ENCODE measurements around the gene CCDC69. TPM values are rescaled to one million over a fixed set of nuclear protein-coding genes. Genes with fewer than 3 reads are reported as not detected.

Gene CCDC69
- total and polyA plus RNA-seq, 2 of the 8 experiments (the other 6 are each of a cell fraction or from before 2014, with no cell fraction given) = 8.4 to 10.8 TPM

DNA sequence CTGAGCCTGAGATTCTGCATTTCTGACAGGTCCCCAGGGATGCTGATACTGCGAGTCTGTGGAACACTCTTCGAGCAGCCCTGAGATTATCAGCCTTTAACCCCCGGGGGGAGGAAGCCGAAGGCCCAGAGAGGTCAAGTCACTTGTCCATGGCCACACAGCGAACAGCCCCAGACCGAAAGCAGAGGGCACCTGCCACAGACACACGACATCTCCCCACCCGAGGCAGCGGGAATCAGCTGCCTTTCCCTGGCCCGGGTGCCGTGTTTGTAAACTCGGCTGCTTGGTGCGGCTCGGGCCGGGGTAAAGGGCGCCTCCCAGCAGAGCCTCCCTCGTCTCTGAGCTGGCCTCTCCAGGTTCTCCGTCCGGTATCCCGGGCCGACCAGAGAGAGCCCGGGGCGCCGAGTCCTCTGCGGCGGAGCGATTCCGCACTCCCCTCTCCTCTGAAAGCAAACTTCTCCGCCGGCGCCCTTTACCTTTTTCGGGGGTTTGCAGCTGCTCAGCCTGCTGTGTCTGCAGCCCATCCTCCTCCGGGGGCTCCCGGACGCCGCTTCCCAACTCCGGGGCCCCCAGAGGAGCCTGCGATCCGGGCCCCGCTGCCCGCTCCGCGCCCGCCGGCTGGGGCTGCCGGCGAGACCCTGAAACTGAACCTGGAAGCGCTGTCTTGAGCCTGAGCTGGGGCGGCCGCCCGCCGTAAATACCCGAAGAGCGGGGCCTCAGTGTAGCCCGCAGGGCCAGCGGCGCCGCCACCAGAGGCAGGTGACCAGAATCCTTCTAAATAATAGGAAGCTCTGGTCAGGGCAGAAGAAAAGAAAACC lies at the start of gene CCDC69 (continued):
- TF ChIP-seq ZNF274 (IDR thresholded peaks at IDR 0.05; ENCODE audit: borderline replicate concordance, extremely low read depth, low read length) = no peak
- no peak for TF ChIP-seq TCF12 (IDR thresholded peaks at IDR 0.05; ENCODE audit: low read depth, low read length)
- TF ChIP-seq SP4 (IDR thresholded peaks at IDR 0.05; ENCODE audit: low read length) = no peak
- TF ChIP-seq RFX5 (IDR thresholded peaks at IDR 0.05; ENCODE audit: borderline replicate concordance, low read depth, low read length) = no peak
- TF ChIP-seq, protein P1, sequence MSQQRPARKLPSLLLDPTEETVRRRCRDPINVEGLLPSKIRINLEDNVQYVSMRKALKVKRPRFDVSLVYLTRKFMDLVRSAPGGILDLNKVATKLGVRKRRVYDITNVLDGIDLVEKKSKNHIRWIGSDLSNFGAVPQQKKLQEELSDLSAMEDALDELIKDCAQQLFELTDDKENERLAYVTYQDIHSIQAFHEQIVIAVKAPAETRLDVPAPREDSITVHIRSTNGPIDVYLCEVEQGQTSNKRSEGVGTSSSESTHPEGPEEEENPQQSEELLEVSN (IDR thresholded peaks at IDR 0.05) = peak; percentile 21
- no peak for TF ChIP-seq CHD1 (IDR thresholded peaks at IDR 0.05; ENCODE audit: low read depth, low read length)
- TF ChIP-seq, protein P2, sequence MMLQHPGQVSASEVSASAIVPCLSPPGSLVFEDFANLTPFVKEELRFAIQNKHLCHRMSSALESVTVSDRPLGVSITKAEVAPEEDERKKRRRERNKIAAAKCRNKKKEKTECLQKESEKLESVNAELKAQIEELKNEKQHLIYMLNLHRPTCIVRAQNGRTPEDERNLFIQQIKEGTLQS (IDR thresholded peaks at IDR 0.05; ENCODE audit: insufficient read depth, low read depth, low read length) = no peak
- TF ChIP-seq POLR2A (IDR thresholded peaks at IDR 0.05; ENCODE audit: control extremely low read depth in 1 of 2, low read depth in 2 of 2, low read length in 2 of 2) = peak in 1 of 2 experiments; percentile 55; a peak in 2 of 3 replicates
- peak; percentile 95 for TF ChIP-seq KDM1A (IDR thresholded peaks at IDR 0.05; ENCODE audit: borderline replicate concordance, low read length)
- TF ChIP-seq BACH1 (IDR thresholded peaks at IDR 0.05; ENCODE audit: low read length) = no peak
- peak; percentile 49 for TF ChIP-seq TAF7 (optimal IDR thresholded peaks at IDR 0.05; ENCODE audit: borderline replicate concordance, low read depth, low read length)
- TF ChIP-seq SIRT6 (IDR thresholded peaks at IDR 0.05; ENCODE audit: low read length) = no peak
- no peak for TF ChIP-seq CHD2 (IDR thresholded peaks at IDR 0.05; ENCODE audit: low read length)
- TF ChIP-seq KDM5A (IDR thresholded peaks at IDR 0.05; ENCODE audit: low read length) = no peak
- peak in 1 of 2 experiments; percentile 1; a peak in 1 of 4 replicates for TF ChIP-seq RAD21 (IDR thresholded peaks at IDR 0.05 in 1 of 2, conservative IDR thresholded peaks at IDR 0.05 in 1 of 2; ENCODE audit: low read depth in 2 of 2, low read length in 2 of 2)
- TF ChIP-seq YY1 (IDR thresholded peaks at IDR 0.05; ENCODE audit: low read depth, low read length) = peak; percentile 59; the same call in 1 of the 2 replicates
- TF ChIP-seq BCL11A (IDR thresholded peaks at IDR 0.05; ENCODE audit: low read depth in 2 of 2, low read length in 2 of 2) = no peak
- TF ChIP-seq CTBP2 (IDR thresholded peaks at IDR 0.05; ENCODE audit: borderline replicate concordance, insufficient read depth, insufficient read length, low read length) = no peak
- peak; percentile 76 for TF ChIP-seq ASH2L (IDR thresholded peaks at IDR 0.05; ENCODE audit: low read length)
- TF ChIP-seq MAFK (IDR thresholded peaks at IDR 0.05; ENCODE audit: low read depth, low read length) = peak; percentile 91
- peak; percentile 58 for TF ChIP-seq TBP (IDR thresholded peaks at IDR 0.05; ENCODE audit: low read depth, low read length)
- peak in 1 of 2 experiments; percentile 62; a peak in 1 of 3 replicates for TF ChIP-seq EP300 (IDR thresholded peaks at IDR 0.05; ENCODE audit: borderline replicate concordance in 1 of 2, low read depth in 2 of 2, low read length in 2 of 2)
- no peak for TF ChIP-seq SAP30 (IDR thresholded peaks at IDR 0.05; ENCODE audit: insufficient read depth, insufficient replicate concordance, low read length)
